Epithelial cell of prostate (primary cell): ENCODE data around the gene C15orf62.
A peak's percentile ranks its signal among the peaks of the same experiment; 100 is the strongest.

ENCODE experiments used
- DNase-seq: peaks from one replicate; pipeline ENCODE4 v3.0.0-alpha.2; 2011; ENCODE audit warnings: low read depth, low spot score
- H3K27ac ChIP-seq: fragments of 450-650 bp; 2 replicates; pipeline ENCODE4 v1.5.1; 2017; ENCODE audit warnings: mild to moderate bottlenecking

The C15orf62 gene

GRCh38 chr15:40775740-40776536, 6.2 kb downstream of the C15orf62 start:
- peak overlapping the region; percentile 53 for H3K27ac ChIP-seq
- DNase-seq = no peak

GRCh38 chr15:40776537-40777141, 6.9 kb downstream of the C15orf62 start:
- peak overlapping the region; percentile 53 for H3K27ac ChIP-seq
- no peak for DNase-seq

GRCh38 chr15:40782609-40783227, 12.9 kb downstream of the C15orf62 start:
- H3K27ac ChIP-seq = no peak overlapping the region
- DNase-seq = no peak

DNA sequence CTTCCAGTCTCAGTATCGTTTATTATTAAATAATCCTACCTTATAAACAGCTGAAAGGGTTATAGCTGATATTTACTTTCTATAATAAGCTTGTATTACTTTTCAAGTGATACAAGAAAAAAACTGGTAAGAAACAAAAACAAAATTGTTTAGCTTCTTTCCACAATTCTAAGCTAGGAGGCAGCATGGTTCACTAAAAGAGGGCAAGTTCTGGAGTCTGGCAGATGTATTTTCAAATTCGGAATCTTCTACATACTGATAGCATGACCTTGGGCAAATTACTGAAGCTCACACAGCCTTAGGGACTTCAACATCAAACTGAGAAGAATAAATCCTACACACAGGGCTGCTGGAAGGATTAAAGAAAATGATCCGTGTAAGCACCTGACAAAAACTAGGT, 15.4 kb downstream of the C15orf62 start:
- DNase-seq = no peak

DNA sequence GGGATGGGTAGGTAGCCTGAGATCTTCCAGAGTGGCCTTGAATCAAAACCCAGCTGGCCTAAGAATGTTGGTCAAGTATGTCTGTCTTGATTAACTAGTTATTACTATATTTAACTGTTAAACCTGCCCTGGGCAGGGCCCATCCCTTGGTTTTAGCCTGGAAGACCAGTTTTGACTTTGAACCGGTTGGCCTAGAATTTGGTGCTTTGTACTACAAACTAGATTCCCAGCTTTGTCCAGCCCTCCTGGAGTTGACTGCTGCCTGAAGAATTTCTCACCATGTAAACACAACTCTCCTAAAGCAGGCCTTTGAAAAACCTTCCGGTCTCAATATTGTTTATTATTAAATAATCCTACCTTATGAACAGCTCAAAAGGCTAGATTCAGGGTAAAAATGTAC, 16.0 kb downstream of the C15orf62 start:
- peak overlapping the region; percentile 96 for H3K27ac ChIP-seq
- no peak for DNase-seq

More for the DNA sequence above, 15.4 kb downstream of the C15orf62 start:
- peak overlapping the region; percentile 96 for H3K27ac ChIP-seq

DNA sequence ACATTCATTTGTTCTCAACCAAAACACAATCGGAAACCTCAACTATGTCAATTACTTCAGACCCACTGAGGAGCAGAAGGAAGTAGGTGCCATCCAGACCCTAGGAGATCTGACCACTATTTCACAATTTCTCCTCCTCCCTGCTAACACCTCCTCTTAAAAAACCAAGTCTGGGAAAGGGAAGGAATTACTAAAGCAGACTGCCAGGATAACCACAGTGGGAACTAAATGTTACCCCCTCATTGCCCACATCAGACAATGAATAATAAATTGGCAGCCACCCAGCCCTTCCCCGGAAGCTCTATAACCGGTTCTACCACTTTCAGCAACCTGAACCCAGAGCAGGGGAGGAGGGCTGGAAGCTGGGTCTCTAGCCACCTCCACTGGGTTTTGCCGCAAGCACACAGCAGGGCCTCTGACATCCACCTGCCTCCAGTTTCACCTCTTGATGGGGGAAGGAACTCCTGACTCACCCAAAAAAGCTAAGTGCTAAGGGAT, 17.6 kb downstream of the C15orf62 start:
- H3K27ac ChIP-seq = peak overlapping the region; percentile 96
- peak; percentile 77 for DNase-seq

DNA sequence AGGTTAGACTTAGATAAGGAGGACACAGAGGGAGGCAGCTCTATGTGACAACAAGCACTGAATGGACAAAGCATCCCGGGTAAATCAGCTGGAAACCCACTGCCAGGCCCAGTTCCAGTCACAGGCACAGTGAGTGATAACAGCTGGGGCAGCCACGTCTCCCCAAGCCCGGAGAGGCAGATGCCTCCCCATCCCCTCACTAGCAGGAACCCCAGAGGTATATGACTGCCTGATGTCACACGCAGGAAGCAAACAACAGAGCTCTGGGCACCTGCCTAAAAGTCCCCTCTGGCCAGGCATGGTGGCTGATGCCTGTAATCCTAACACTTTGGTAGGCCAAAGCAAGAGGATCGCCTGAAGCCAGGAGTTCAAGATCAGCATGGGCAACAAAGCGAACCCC, 18.2 kb downstream of the C15orf62 start:
- peak overlapping the region; percentile 96 for H3K27ac ChIP-seq
- DNase-seq = no peak

- H3K27ac ChIP-seq = peak overlapping the region; percentile 96
- DNase-seq = no peak
These were observed 19.3 kb downstream of the C15orf62 start for GRCh38 chr15:40789119-40789518.

- no peak for DNase-seq
These were observed 20.2 kb downstream of the C15orf62 start for GRCh38 chr15:40789999-40790398.

DNA sequence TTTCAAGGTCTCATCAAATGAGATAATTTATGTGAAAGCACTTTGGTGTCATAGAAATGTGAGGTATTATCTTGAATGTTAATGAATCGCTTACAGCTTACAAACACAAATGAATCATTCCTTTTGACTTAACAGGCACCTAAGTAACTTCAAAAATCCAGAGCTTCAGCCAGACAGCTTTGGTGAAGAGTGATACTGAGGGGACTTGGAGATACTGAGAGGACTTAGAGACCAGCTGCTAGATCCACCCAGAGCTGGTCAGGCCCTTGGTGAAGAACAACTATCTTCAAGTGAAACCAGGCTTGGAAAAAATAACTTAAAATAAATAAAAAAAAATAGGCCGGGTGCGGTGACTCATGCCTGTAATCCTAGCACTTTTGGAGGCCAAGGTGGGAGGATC, 20.9 kb downstream of the C15orf62 start:
- H3K27ac ChIP-seq = peak overlapping the region; percentile 74
- DNase-seq = no peak

More at GRCh38 chr15:40789999-40790398, 20.2 kb downstream of the C15orf62 start:
- H3K27ac ChIP-seq = peak overlapping the region; percentile 74

GRCh38 chr15:40792394-40792793, 22.6 kb downstream of the C15orf62 start:
- H3K27ac ChIP-seq = peak overlapping the region; percentile 74
- DNase-seq = no peak

DNA sequence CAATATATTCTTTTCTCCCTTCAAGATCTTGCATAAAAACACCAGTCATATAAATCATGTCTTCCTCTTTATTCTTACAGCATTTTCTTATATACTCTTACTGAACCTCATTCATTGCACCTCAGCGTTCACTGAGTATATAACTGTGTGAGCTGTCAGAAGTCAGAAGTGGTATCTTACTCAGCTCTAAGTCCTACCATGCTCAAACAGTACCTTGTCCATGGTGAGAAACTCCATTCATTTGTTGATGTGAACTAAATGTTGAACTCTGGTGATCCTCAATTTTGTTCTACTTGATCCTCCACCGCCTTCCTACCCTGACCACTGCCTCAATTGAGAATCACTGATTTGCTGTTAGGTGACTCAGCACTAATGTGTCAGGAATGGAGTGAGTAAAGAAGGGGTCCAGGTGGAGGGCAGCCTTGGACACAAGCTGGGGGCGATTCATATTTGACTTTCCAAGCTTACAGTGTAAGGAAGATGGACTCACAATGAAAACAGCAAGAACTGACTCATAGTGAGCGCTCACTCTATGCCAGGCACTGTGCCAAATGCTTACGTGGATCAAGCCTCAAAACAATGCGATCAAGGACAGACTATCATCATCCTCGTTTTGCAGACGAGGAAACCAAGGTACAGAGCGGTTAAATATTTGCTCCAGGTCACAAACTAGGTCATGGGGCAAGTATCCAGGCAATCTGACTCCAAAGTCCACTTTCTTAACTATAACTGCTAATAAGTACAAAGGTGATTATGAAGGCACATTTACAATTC, 23.6 kb downstream of the C15orf62 start:
- H3K27ac ChIP-seq = peak overlapping the region; percentile 66
- peak; percentile 78 for DNase-seq

GRCh38 chr15:40796041-40796440, 26.3 kb downstream of the C15orf62 start:
- DNase-seq = no peak
- peak overlapping the region; percentile 19 for H3K27ac ChIP-seq

DNA sequence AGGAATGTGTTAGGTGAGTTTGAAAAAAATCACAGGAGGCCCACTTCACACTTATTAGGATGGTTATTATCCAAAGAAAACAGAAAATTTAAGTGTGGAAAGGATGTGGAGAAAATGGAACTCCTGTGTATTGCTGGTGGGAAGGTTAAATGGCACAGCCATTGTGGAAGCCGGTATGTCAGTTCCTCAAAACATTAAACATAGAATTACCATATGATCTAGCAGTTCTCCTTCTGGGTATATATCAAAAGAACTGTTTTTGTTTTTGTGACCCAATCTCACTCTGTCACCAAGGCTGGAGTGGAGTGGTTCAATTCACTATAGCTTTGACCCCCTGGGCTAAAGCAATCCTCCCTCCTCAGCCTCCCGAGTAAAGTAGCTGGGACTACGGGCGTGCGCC, 26.7 kb downstream of the C15orf62 start:
- peak overlapping the region; percentile 19 for H3K27ac ChIP-seq
- no peak for DNase-seq

DNA sequence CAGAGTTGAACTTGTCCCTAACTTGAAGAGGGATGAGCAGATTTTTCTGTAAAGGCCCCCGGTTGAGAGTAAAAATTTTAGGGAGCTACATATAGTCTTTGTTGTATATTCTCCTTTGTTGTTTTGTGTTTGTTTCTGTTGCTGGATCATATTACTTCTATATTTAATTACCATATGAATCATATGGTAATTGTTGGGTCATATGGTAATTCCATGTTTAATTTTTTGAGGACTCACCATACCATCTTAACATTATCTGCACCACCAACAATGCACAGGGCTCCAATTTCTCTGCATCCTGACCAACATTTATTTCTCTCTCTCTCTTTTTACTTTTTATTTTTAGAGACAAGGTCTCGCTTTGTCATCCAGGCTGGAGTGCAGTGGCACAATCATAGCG, 29.7 kb downstream of the C15orf62 start:
- DNase-seq = no peak

GRCh38 chr15:40803076-40803475, 33.3 kb downstream of the C15orf62 start:
- no peak overlapping the region for H3K27ac ChIP-seq
- no peak for DNase-seq

More for the DNA sequence above, 29.7 kb downstream of the C15orf62 start:
- H3K27ac ChIP-seq = no peak overlapping the region

- no peak for DNase-seq
- H3K27ac ChIP-seq = no peak overlapping the region
These were observed 33.9 kb downstream of the C15orf62 start for GRCh38 chr15:40803688-40804087.

GRCh38 chr15:40806672-40807027, 36.9 kb downstream of the C15orf62 start:
- peak overlapping the region; percentile 85 for H3K27ac ChIP-seq
- DNase-seq = no peak

DNA sequence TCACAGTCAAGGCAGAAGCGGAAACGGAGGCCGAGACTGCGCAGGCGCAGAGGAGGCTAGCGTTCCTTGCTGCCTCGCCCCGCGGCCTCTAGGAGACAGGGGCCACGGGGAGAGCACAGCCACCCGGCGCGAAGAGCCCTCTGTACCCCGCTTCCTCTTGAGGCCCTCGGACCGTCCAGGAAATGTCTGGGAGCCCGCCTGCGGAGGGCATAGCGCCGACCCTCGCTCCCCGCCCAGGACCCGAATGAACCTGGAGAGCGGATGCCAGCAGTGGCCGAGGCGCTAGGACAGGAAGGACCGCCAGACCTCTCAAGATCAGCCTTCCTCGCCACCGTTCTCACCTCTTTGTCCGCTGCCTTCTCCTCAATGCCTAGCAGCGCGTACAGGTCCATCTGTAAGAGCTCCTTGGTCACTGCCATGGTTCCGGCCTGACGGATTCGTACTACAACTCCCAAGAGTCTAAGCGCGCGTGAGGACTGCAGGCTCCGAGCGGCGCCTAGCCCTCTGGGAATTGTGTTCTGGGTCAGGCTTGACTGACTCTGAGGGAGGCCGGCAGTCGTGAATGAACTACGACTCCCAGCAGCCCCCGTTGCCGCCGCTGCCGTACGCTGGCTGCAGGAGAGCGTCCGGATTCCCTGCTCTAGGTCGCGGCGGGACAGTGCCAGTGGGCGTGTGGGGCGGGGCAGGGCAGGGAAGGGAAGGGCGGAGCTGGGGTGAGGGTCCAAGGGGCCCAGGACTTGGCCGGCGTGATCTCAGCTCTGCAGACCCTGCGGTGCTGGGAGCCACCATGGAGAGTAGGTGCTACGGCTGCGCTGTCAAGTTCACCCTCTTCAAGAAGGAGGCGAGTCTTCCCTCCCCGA, 37.5 kb downstream of the C15orf62 start, which contains the start of the genes DNAJC17 and ZFYVE19:
Gene DNAJC17 (minus strand): TSS at position 446 of the 860 bp plus-strand sequence. CDS start 27 bp downstream, at position 419.
Gene ZFYVE19 (plus strand): TSS at position 62 of the 860 bp plus-strand sequence. CDS start 501 bp downstream, at position 563.
- peak; percentile 88 for DNase-seq
- peak within 1 kb of the TSS; percentile 85 for H3K27ac ChIP-seq
